Measurements from ENCODE around the gene MEF2C. TPM values are rescaled to one million over a fixed set of nuclear protein-coding genes. Genes with fewer than 3 reads are reported as not detected.
A peak's percentile ranks its signal among the peaks of the same experiment; 100 is the strongest.

Gene MEF2C
- total and polyA plus RNA-seq, 5 experiments from 2014 or later: 0.14 to 10.8 (median 0.48) TPM

GRCh38 chr5:88698290-88698689, 184.7 kb downstream of the MEF2C start:
- no peak overlapping the region for H3K4me3 Mint-ChIP-seq
- peaks cover 34 to 94% (median 55%) of the 10 kb centered on the region in 5 donors for H3K27me3 Mint-ChIP-seq
- peaks cover 0 to 7% (median 0%) of the 10 kb centered on the region in 9 donors for H3K9me3 Mint-ChIP-seq
- POLR2A ChIA-PET: no interaction called here
- peaks cover 0 to 3% (median 0%) of the 10 kb centered on the region in 4 donors for H3K4me1 Mint-ChIP-seq
- H3K36me3 Mint-ChIP-seq: no peaks in the 10 kb centered on the region
- no peak for DNase-seq
- ATAC-seq: no peak
- no peak overlapping the region for H3K27ac Mint-ChIP-seq

- no peak overlapping the region for H3K27ac Mint-ChIP-seq
- DNase-seq: no peak
- peaks cover 0 to 11% (median 9%) of the 10 kb centered on the region in 4 donors for H3K4me1 Mint-ChIP-seq
- peaks cover 0 to 5% (median 0%) of the 10 kb centered on the region in 9 donors for H3K9me3 Mint-ChIP-seq
- H3K27me3 Mint-ChIP-seq: peaks cover 42 to 99% (median 69%) of the 10 kb centered on the region in 5 donors
- ATAC-seq: no peak
- H3K36me3 Mint-ChIP-seq: no peaks in the 10 kb centered on the region
- POLR2A ChIA-PET: no interaction called here
- no peak overlapping the region for H3K4me3 Mint-ChIP-seq
These were observed 186.5 kb downstream of the MEF2C start for GRCh38 chr5:88696466-88696865.

- H3K4me3 Mint-ChIP-seq: no peak overlapping the region
- H3K36me3 Mint-ChIP-seq: peaks cover 0 to 4% (median 0%) of the 10 kb centered on the region in 3 donors
- POLR2A ChIA-PET: no interaction called here
- peaks cover 3 to 17% (median 15%) of the 10 kb centered on the region in 4 donors for H3K4me1 Mint-ChIP-seq
- H3K9me3 Mint-ChIP-seq: peaks cover 0 to 4% (median 0%) of the 10 kb centered on the region in 9 donors
- no peak overlapping the region for H3K27ac Mint-ChIP-seq
- H3K27me3 Mint-ChIP-seq: peaks cover 45 to 99% (median 72%) of the 10 kb centered on the region in 5 donors
- DNase-seq: no peak
- no peak for ATAC-seq
These were observed 187.1 kb downstream of the MEF2C start for GRCh38 chr5:88695931-88696330.

- POLR2A ChIA-PET: no interaction called here
- H3K27ac Mint-ChIP-seq: no peak overlapping the region
- H3K9me3 Mint-ChIP-seq: peaks cover 0 to 6% (median 0%) of the 10 kb centered on the region in 9 donors
- H3K4me1 Mint-ChIP-seq: peaks cover 9 to 24% (median 22%) of the 10 kb centered on the region in 4 donors
- DNase-seq: no peak
- no peak for ATAC-seq
- peaks cover 50 to 99% (median 74%) of the 10 kb centered on the region in 5 donors for H3K27me3 Mint-ChIP-seq
- peaks cover 0 to 5% (median 0%) of the 10 kb centered on the region in 3 donors for H3K36me3 Mint-ChIP-seq
- H3K4me3 Mint-ChIP-seq: no peak overlapping the region
These were observed 187.8 kb downstream of the MEF2C start for GRCh38 chr5:88695232-88695631.

- Mint-ChIP-seq H3K27me3 (peaks cover 49 to 99% (median 76%) of the 10 kb centered on the region in 5 donors), H3K27ac (no peak overlapping the region), H3K4me1 (peaks cover 9 to 27% (median 24%) of the 10 kb centered on the region in 4 donors), H3K36me3 (peaks cover 0 to 5% (median 0%) of the 10 kb centered on the region in 3 donors), H3K4me3 (no peak overlapping the region), H3K9me3 (peaks cover 0 to 6% (median 0%) of the 10 kb centered on the region in 9 donors)
- ATAC-seq (no peak), DNase-seq (no peak)
- POLR2A ChIA-PET: no interaction called here
These were observed 188.8 kb downstream of the MEF2C start for GRCh38 chr5:88694023-88694679.

GRCh38 chr5:88693071-88693932, 189.7 kb downstream of the MEF2C start:
- peaks cover 0 to 7% (median 0%) of the 10 kb centered on the region in 9 donors for H3K9me3 Mint-ChIP-seq
- H3K4me1 Mint-ChIP-seq: peaks cover 9 to 27% (median 25%) of the 10 kb centered on the region in 4 donors
- H3K36me3 Mint-ChIP-seq: peaks cover 0 to 5% (median 0%) of the 10 kb centered on the region in 3 donors
- peak overlapping the region in 1 of 10 donors; percentile 17 for H3K4me3 Mint-ChIP-seq
- H3K27ac Mint-ChIP-seq: peak overlapping the region in 1 of 10 donors; percentile 73
- ATAC-seq: no peak
- DNase-seq: peak in 1 of 10 donors; percentile 52
- POLR2A ChIA-PET: no interaction called here
- peaks cover 53 to 99% (median 80%) of the 10 kb centered on the region in 5 donors for H3K27me3 Mint-ChIP-seq

- peak overlapping the region in 3 of 10 donors; percentile 24 to 36 (median 31) for H3K4me3 Mint-ChIP-seq
- peak in 1 of 10 donors; percentile 60 for DNase-seq
- peak overlapping the region in 1 of 10 donors; percentile 80 for H3K27ac Mint-ChIP-seq
These were observed 190.8 kb downstream of the MEF2C start for GRCh38 chr5:88691945-88692868.

GRCh38 chr5:88691230-88691582, 191.8 kb downstream of the MEF2C start:
- Mint-ChIP-seq H3K36me3 (peaks cover 0 to 13% (median 0%) of the 10 kb centered on the region in 3 donors), H3K27me3 (peaks cover 60 to 100% (median 82%) of the 10 kb centered on the region in 5 donors), H3K4me3 (peak overlapping the region in 9 of 10 donors; percentile 58 to 89 (median 83)), H3K4me1 (peaks cover 9 to 27% (median 25%) of the 10 kb centered on the region in 4 donors), H3K9me3 (peaks cover 0 to 21% (median 1%) of the 10 kb centered on the region in 9 donors), H3K27ac (peak overlapping the region in 4 of 10 donors; percentile 1 to 87 (median 58))
- POLR2A ChIA-PET: no interaction called here
- no peak for DNase-seq
- peak in 1 of 2 donors; percentile 7 for ATAC-seq

More at GRCh38 chr5:88691945-88692868, 190.8 kb downstream of the MEF2C start:
- Mint-ChIP-seq H3K36me3 (peaks cover 0 to 5% (median 0%) of the 10 kb centered on the region in 3 donors), H3K9me3 (peaks cover 0 to 13% (median 0%) of the 10 kb centered on the region in 9 donors), H3K27me3 (peaks cover 59 to 99% (median 81%) of the 10 kb centered on the region in 5 donors), H3K4me1 (peaks cover 9 to 27% (median 25%) of the 10 kb centered on the region in 4 donors)
- ATAC-seq: no peak
- POLR2A ChIA-PET: no interaction called here

- Mint-ChIP-seq H3K36me3 (peaks cover 0 to 17% (median 0%) of the 10 kb centered on the region in 3 donors), H3K27me3 (peaks cover 62 to 100% (median 82%) of the 10 kb centered on the region in 5 donors)
These were observed 192.4 kb downstream of the MEF2C start for GRCh38 chr5:88690409-88691229.

GRCh38 chr5:88689668-88690408, 193.1 kb downstream of the MEF2C start:
- DNase-seq (no peak), ATAC-seq (no peak)
- Mint-ChIP-seq H3K27me3 (peaks cover 63 to 100% (median 79%) of the 10 kb centered on the region in 5 donors), H3K9me3 (peaks cover 0 to 23% (median 7%) of the 10 kb centered on the region in 9 donors), H3K4me1 (peaks cover 9 to 27% (median 24%) of the 10 kb centered on the region in 4 donors), H3K36me3 (peaks cover 0 to 17% (median 0%) of the 10 kb centered on the region in 3 donors), H3K27ac (peak overlapping the region in 1 of 10 donors; percentile 84), H3K4me3 (peak overlapping the region in 2 of 10 donors; percentile 81 to 83)
- POLR2A ChIA-PET: no interaction called here

More at GRCh38 chr5:88690409-88691229, 192.4 kb downstream of the MEF2C start:
- Mint-ChIP-seq H3K9me3 (peaks cover 0 to 23% (median 6%) of the 10 kb centered on the region in 9 donors), H3K27ac (peak overlapping the region in 4 of 10 donors; percentile 1 to 87 (median 58)), H3K4me1 (peaks cover 9 to 27% (median 25%) of the 10 kb centered on the region in 4 donors), H3K4me3 (peak overlapping the region; percentile 58 to 89 (median 82))
- ATAC-seq (peak; percentile 84 to 88), DNase-seq (peak; percentile 28 to 80 (median 61))
- POLR2A ChIA-PET: no interaction called here
